ENCODE measurements around the gene NRM. TPM values are rescaled to one million over a fixed set of nuclear protein-coding genes. Genes with fewer than 3 reads are reported as not detected.

NRM gene
- total RNA-seq, 2 experiments from 2014 or later = 33.1 to 33.9 TPM

- peak; percentile 38 for DNase-seq
- Mint-ChIP-seq H3K4me1 (peaks cover 25% of the 10 kb centered on the region), H3K9me3 (no peaks in the 10 kb centered on the region), H3K27me3 (no peaks in the 10 kb centered on the region), H3K36me3 (peaks cover 13% of the 10 kb centered on the region), H3K27ac (peak overlapping the region; percentile 89), H3K4me3 (peak overlapping the region; percentile 42)
- peak; percentile 98 for ATAC-seq (ENCODE audit: low read depth)
- POLR2A ChIA-PET = interaction anchor here (1.0 to 1.8 kb wide), 8 partner anchors 8 to 38 kb away, joined by 3 to 9 read pairs (median 5); partner anchors contain the start of genes ATAT1, MRPS18B and PPP1R10
Observed at GRCh38 chr6:30641048-30641447, 49.7 kb downstream of the NRM start.

GRCh38 chr6:30640481-30640880 lies 50.3 kb downstream of the NRM start:
- H3K27ac Mint-ChIP-seq = peak overlapping the region; percentile 89
- no peaks in the 10 kb centered on the region for H3K27me3 Mint-ChIP-seq
- POLR2A ChIA-PET = interaction anchor here (1.1 to 1.8 kb wide), 7 partner anchors 9 to 39 kb away, joined by 3 to 9 read pairs (median 5); partner anchors contain the start of genes ATAT1, MRPS18B and PPP1R10
- ATAC-seq (ENCODE audit: low read depth) (no peak), DNase-seq (no peak)
- H3K4me1 Mint-ChIP-seq = peaks cover 20% of the 10 kb centered on the region
- H3K36me3 Mint-ChIP-seq = peaks cover 14% of the 10 kb centered on the region
- H3K9me3 Mint-ChIP-seq = no peaks in the 10 kb centered on the region
- no peak overlapping the region for H3K4me3 Mint-ChIP-seq

Other genes starting within 250 kb of the NRM start
- gene HLA-E, start 201.5 kb downstream of the NRM start, total RNA-seq = 100 to 1,000 TPM; 957 to 962 TPM
- gene GNL1, start 134.5 kb downstream of the NRM start, total RNA-seq = 10 to 100 TPM; 84.3 to 88.6 TPM
- 10 to 100 TPM; 19.9 to 22.5 TPM for gene PRR3, start 133.7 kb downstream of the NRM start, total RNA-seq
- gene ABCF1, start 119.5 kb downstream of the NRM start, total RNA-seq = 10 to 100 TPM; 67.5 to 70.4 TPM
- gene PPP1R10, start 73.7 kb downstream of the NRM start, total RNA-seq = 100 to 1,000 TPM; 140 to 151 TPM
- 10 to 100 TPM; 43.8 to 44.5 TPM for gene MRPS18B, start 73.1 kb downstream of the NRM start, total RNA-seq
- 10 to 100 TPM; 11.2 to 13.5 TPM for gene ATAT1, start 64.1 kb downstream of the NRM start, total RNA-seq
- gene C6orf136, start 43.9 kb downstream of the NRM start, total RNA-seq = 10 to 100 TPM; 33.5 to 34.3 TPM
- gene DHX16, start 18.0 kb downstream of the NRM start, total RNA-seq = 10 to 100 TPM; 42.9 to 44.2 TPM
- gene PPP1R18, start 4.3 kb downstream of the NRM start, total RNA-seq = 100 to 1,000 TPM; 245 to 251 TPM
- 10 to 100 TPM; 50.2 to 52.2 TPM for gene MDC1, start 26.3 kb upstream of the NRM start, total RNA-seq
- 1,000 to 10,000 TPM; 1,168 to 1,207 TPM for gene TUBB, start 29.4 kb upstream of the NRM start, total RNA-seq
- gene FLOT1, start 51.7 kb upstream of the NRM start, total RNA-seq = 100 to 1,000 TPM; 261 to 271 TPM
- gene IER3, start 53.6 kb upstream of the NRM start, total RNA-seq = 10 to 100 TPM; 49.1 to 52.7 TPM
- gene DDR1, start 193.5 kb upstream of the NRM start, total RNA-seq = 10 to 100 TPM; 10.9 to 11.3 TPM
- gene GTF2H4, start 217.2 kb upstream of the NRM start, total RNA-seq = 10 to 100 TPM; 26.7 to 36.2 TPM
- gene VARS2, start 223.3 kb upstream of the NRM start, total RNA-seq = 10 to 100 TPM; 38.0 to 43.1 TPM
- not detected for gene SFTA2, start 241.2 kb upstream of the NRM start, total RNA-seq
- gene MUCL3, start 250.0 kb upstream of the NRM start, total RNA-seq = not detected